HG03159 (cell line): ENCODE results near the gene EBI3.
"Not testable (repeated sequence)": the region's sequence is repeated elsewhere in the genome, so short reads cannot be mapped to it uniquely, and the experiment has no call there.

ENCODE experiments used
- ATAC-seq: cut with Tn5 transposase; IDR thresholded peaks from one replicate; pipeline ENCODE4 v1.9.1; 2021; ENCODE audit warnings: mild to moderate bottlenecking, moderate library complexity; ENCODE audit not compliant: unreplicated experiment

The EBI3 gene

DNA sequence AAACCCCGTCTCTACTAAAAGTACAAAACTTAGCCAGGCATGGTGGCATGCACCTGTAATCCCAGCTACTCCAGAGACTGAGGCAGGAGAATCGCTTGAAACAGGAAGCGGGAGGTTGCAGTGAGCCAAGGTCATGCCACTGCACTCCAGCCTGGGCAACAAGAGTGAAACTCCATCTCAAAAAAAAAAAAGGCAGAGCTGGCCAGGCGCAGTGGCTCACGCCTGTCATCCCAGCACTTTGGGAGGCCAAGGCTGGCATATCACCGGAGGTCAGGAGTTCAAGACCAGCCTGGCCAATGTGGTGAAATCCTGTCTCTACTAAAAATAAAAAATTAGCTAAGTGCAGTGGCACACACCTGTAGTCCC lies 45.0 kb downstream of the EBI3 start:
- not testable (repeated sequence) for ATAC-seq

DNA sequence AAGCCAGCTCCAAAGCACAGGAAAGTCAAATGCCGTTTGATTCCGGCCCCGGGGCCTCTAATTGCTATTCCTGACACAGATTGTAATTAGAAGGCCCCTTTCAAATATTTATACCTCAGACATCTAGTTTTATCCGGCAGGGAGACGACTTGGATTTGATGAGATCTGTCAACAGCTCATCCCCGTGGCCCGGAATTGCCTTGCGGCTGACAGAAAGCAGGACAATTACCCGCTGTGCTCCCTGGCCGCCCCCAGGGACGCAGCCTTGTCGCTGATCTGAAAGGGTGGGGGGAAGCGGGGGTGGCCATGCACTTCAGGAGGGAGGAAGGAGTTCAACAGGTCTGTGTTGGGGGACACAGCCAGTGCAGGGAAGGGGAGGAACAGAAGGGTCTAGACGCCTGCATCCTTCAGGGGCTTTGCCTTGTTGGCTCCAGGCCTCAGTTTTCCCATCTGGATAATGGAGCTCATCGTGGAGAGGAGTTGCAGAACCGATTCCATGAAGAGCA lies 47.9 kb downstream of the EBI3 start:
- no peak for ATAC-seq

DNA sequence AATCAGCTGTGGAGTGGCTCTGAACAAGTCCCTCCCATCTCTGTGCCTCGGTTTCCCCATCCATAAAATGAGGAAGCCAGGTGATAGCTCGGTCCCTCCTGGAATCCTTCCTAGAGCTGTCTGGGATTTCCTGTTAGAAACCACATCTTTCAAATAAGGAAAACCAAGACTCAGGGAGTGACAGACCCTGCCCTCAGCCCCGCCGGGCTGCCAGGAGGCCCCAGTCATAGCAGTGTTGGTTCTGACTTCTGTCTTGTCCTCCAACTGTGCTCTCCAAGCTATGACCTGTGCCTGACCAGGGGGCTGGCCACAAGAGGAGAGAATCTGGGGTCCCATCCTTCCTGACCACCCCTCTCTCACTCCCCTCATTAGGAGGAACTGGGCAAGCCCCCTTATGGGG lies 48.7 kb downstream of the EBI3 start:
- ATAC-seq = no peak

DNA sequence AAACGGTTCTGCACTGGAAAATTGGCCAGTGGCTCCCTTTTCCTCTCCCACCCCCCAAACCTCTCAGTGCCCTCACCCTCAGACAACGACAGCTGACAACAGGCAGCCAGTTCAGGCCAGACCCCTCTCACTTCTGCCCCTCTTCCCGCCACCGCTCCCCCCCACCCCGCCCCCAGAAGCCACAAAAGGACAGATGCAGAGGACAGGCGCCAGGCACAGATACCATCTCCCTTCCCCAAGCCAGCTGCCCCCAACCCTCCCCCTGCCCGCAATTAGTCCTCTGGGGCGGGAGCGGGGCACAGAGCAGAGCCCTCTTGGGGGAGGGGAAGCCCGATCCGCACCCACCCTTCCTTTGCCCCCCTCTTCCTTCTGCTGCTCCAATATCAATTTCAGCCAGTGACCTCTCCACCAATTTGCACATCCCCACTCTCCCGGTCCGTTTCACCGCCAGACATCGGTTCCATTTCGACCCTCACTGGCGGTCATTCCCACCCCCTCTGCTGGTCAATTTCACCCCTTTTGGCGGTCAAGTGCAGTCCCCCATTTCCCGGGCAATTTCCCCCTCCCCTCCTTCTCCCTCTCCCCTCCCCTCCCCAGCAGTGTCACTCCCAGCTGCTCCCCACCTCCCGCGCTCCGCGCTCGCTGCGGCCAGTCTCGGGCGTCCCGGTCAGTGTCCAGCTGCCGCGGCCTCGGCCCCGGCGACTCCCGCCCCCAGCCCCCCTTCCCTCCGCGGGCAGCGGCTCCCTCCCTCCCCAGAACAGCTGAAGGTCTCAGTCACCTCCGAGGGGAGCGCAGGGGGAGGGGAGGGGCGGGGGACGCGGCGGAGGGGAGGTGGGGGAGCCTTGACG lies 49.3 kb downstream of the EBI3 start, which contains the start of gene SHD:
Gene SHD (plus strand): TSS at position 848 of the 848 bp plus-strand sequence. CDS start 798 bp downstream, outside the sequence.
- ATAC-seq = no peak

DNA sequence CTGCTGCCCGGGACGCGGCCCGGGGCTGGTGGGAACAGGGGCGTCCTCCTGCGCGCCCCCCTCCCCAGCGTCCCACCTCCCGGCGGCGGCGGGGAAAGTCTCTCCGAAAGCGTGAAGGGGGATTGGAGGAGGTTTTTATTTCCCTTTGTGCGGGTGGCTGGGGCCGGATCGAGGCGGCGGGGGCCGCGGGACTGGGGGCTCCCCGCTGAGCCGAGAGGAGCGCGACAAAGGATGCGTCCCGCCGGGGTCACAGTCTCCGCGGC lies 49.9 kb downstream of the EBI3 start:
- ATAC-seq = no peak

DNA sequence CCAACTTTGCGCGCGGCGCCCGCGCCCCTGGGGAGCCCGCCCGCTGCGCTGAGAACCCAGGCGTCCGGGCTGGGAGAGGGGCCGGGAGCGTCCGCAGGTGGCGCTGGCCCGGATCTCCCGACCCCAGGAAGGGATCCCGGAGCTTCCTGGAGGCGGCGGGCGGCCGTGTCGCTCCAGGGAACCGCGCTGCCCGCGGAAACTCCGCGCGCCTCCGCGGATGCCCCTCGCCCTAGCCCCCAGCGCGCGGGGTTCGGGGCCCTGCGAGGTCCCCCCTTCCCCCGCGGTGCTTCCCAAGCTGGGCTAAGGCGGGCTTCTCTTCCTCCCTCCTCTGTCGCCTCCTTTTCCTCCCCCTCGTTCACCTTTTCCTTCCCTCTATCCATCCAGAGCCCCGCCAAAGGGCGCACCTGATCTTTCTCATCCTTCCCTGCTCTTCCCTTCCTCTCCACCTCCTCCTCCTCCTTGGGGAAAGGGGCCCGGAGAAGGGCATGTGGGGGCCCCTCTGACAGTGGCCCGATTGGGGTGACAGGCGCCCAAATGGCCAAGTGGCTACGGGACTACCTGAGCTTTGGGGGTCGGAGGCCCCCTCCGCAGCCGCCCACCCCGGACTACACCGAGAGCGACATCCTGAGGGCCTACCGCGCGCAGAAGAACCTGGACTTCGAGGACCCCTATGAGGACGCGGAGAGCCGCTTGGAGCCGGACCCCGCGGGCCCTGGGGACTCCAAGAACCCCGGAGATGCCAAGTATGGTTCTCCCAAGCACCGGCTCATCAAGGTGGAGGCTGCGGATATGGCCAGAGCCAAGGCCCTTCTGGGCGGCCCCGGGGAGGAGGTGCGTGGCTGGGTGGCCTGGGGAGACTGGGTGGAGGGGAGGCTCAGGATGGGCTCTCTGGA lies 50.5 kb downstream of the EBI3 start:
- no peak for ATAC-seq

DNA sequence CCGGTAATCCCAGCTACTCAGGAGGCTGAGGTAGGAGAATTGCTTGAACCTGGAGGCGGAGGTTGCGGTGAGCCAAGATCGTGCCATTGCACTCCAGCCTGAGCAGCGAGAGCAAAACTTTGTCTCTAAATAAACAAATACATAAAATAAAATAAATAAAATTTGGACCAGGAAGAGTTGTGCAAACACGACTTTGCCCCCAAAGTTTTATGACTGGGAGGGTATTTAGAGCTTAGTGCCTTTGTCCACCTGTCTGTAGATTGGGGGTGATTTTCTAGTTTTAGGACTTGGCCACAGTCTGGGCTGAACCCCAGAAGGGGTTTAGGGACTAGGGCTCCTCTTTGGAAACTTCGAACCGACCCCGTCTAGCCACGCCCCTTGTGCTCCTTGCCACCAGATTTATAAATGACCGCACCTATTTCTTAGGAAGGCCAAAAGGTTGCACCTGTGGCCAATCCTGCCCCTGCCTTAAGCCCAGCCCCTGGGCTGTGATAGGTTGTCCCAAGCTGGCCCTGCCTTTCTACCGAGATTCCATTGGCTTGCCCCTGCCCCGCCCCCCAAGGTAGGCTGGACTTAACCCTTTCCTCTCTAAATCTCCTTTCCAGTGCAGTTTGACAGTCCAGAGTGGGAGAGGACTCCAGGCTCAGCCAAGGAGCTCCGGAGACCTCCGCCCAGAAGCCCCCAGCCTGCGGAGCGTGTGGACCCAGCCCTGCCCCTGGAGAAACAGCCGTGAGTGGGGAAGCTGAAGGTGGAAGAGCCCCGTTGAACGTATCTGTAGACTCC lies 55.0 kb downstream of the EBI3 start:
- ATAC-seq = no peak

DNA sequence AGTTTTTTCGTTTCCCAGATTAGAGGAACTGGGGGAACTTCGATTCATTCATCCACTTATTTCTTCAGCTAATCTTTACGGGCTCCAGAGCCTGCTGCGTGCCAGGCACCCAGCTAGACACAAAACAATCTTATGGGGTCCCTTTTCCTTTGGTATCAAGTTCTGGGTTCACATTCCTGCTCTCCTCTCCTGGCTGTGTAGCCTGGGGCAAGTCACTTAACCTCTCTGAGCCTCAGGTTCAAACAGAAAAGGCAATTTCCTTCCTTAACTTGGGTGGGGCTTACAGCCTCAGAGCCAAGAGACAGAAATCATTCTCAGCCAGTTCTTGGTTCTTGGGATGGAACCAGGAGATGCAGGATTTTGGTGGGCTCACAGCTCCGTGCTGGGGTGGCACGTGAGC lies 55.7 kb downstream of the EBI3 start:
- ATAC-seq = no peak

DNA sequence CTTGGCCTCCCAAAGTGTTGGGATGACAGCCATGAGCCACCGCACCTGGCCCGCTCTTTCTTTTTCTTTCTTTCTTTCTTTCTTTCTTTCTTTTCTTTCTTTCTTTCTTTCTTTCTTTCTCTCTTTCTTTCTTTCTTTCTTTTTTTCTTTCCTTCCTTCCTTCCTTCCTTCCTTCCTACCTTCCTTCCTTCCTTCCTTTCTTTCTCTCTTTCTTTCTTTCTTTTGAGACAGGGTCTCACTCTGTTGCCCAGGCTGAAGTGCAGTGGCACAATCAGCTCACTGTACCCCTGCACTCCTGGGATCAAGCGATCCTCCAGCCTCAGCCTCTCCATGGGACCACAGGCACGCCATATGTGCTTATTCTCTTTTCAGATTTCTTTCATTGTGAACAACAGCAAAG lies 56.8 kb downstream of the EBI3 start:
- not testable (repeated sequence) for ATAC-seq
